DND-41 (cell line): ENCODE results near the gene BIRC5.

ENCODE experiments used
- ATAC-seq: fragments of 200-7000 bp; cut with Tn5 transposase; 3 replicates; pipeline ENCODE4 v1.9.1; 2021; ENCODE audit warnings: low read depth; ENCODE audit not compliant: insufficient read depth
- DNase-seq: peaks from one replicate; pipeline ENCODE4 v3.0.0-alpha.2; 2020
- H2AFZ ChIP-seq: 2 replicates; pipeline ENCODE4 v1.6.0; 2012; ENCODE audit warnings: low read depth, low read length
- H3K27ac ChIP-seq: 2 replicates; pipeline ENCODE4 v1.5.1; 2012; ENCODE audit warnings: low read length, inconsistent platforms
- H3K27me3 ChIP-seq: fragments of 200-600 bp; sonication (generic); 2 replicates; pipeline ENCODE4 v1.6.0; 2012; ENCODE audit warnings: low read length, mild to moderate bottlenecking, inconsistent platforms; ENCODE audit not compliant: insufficient read depth, poor library complexity
- H3K36me3 ChIP-seq: 2 replicates; pipeline ENCODE4 v1.5.1; 2012; ENCODE audit warnings: low read length, inconsistent platforms; ENCODE audit not compliant: insufficient read depth
- H3K4me1 ChIP-seq: 2 replicates; pipeline ENCODE4 v1.5.1; 2012; ENCODE audit warnings: mild to moderate bottlenecking, low read length; ENCODE audit not compliant: insufficient read depth
- H3K4me2 ChIP-seq: 2 replicates; pipeline ENCODE4 v1.6.0; 2012; ENCODE audit warnings: mild to moderate bottlenecking, moderate library complexity, low read length, inconsistent platforms; ENCODE audit not compliant: insufficient read depth
- H3K4me3 ChIP-seq, 2 experiments: fragments of 200-600 bp in 1 of 2; shearing (Covaris generic) in 1 of 2; 2 replicates each; pipeline ENCODE4 v1.5.1; 2012 to 2016; ENCODE audit warnings: inconsistent platforms in 2 of 2, low read length in 2 of 2, mild to moderate bottlenecking in 2 of 2, low read depth in 1 of 2, moderate library complexity in 1 of 2
- H3K79me2 ChIP-seq: 2 replicates; pipeline ENCODE4 v1.6.0; 2012; ENCODE audit warnings: low read length, inconsistent platforms; ENCODE audit not compliant: insufficient read depth
- H3K9ac ChIP-seq: 2 replicates; pipeline ENCODE4 v1.6.0; 2012; ENCODE audit warnings: low read depth, mild to moderate bottlenecking, inconsistent platforms, low read length, moderate library complexity
- H3K9me3 ChIP-seq: 2 replicates; pipeline ENCODE4 v1.5.1; 2012; ENCODE audit warnings: low read length, moderate library complexity, mild to moderate bottlenecking, inconsistent platforms; ENCODE audit not compliant: insufficient read depth, severe bottlenecking
- H4K20me1 ChIP-seq: 2 replicates; pipeline ENCODE4 v1.6.0; 2012; ENCODE audit warnings: low read length; ENCODE audit not compliant: insufficient read depth
- CTCF ChIP-seq: IDR thresholded peaks from 2 replicates; pipeline ENCODE4 v1.5.1; 2012; ENCODE audit warnings: borderline replicate concordance, low read length, moderate library complexity, mild to moderate bottlenecking; ENCODE audit not compliant: poor library complexity, severe bottlenecking; ENCODE audit errors: extremely low read depth
- EZH2 ChIP-seq: IDR thresholded peaks from 3 replicates; pipeline ENCODE4 v1.6.1; 2012; ENCODE audit warnings: borderline replicate concordance, low read depth, mild to moderate bottlenecking, moderate library complexity, low read length, inconsistent platforms; ENCODE audit not compliant: severe bottlenecking

BIRC5 gene

GRCh38 chr17:78225088-78225865 is 11.2 kb downstream of the BIRC5 start:
- H3K36me3 ChIP-seq = peaks cover 46% of the 10 kb centered on the region
- no peak overlapping the region for H3K27ac ChIP-seq
- no peak overlapping the region for H3K4me3 ChIP-seq
- peaks cover 8% of the 10 kb centered on the region; the same call in 1 of the 2 replicates for H3K79me2 ChIP-seq
- H3K9me3 ChIP-seq = no peaks in the 10 kb centered on the region
- TF ChIP-seq EZH2 (no peak), CTCF (no peak)
- no peak overlapping the region for H3K9ac ChIP-seq
- no peak overlapping the region for H2AFZ ChIP-seq
- ATAC-seq (peak; percentile 30; the same call in 2 of the 3 replicates), DNase-seq (no peak)
- H3K4me2 ChIP-seq = no peak overlapping the region
- H3K27me3 ChIP-seq = no peaks in the 10 kb centered on the region
- peaks cover 3% of the 10 kb centered on the region; the same call in 1 of the 2 replicates for H4K20me1 ChIP-seq
- H3K4me1 ChIP-seq = no peaks in the 10 kb centered on the region

- Histone ChIP-seq H4K20me1 (peaks cover 3% of the 10 kb centered on the region; the same call in 1 of the 2 replicates), H3K79me2 (peaks cover 3% of the 10 kb centered on the region; the same call in 1 of the 2 replicates), H3K27me3 (no peaks in the 10 kb centered on the region), H2AFZ (no peak overlapping the region), H3K9me3 (no peaks in the 10 kb centered on the region), H3K4me2 (no peak overlapping the region), H3K4me1 (no peaks in the 10 kb centered on the region), H3K9ac (no peak overlapping the region), H3K27ac (no peak overlapping the region), H3K4me3 (no peak overlapping the region), H3K36me3 (peaks cover 37% of the 10 kb centered on the region)
- ATAC-seq (peak; percentile 39), DNase-seq (no peak)
- no peak for TF ChIP-seq CTCF
- TF ChIP-seq EZH2 = no peak
These were observed 12.2 kb downstream of the BIRC5 start for GRCh38 chr17:78226055-78226758.

- Histone ChIP-seq H3K79me2 (no peaks in the 10 kb centered on the region), H3K4me2 (no peak overlapping the region), H3K9ac (no peak overlapping the region), H3K4me1 (no peaks in the 10 kb centered on the region), H3K9me3 (no peaks in the 10 kb centered on the region), H3K27ac (no peak overlapping the region), H4K20me1 (no peaks in the 10 kb centered on the region; the same call in 1 of the 2 replicates), H3K36me3 (peaks cover 30% of the 10 kb centered on the region), H3K4me3 (no peak overlapping the region), H3K27me3 (no peaks in the 10 kb centered on the region), H2AFZ (no peak overlapping the region)
- no peak for TF ChIP-seq CTCF
- TF ChIP-seq EZH2 = no peak
- ATAC-seq (no peak), DNase-seq (no peak)
These were observed 12.9 kb downstream of the BIRC5 start for GRCh38 chr17:78226759-78227454.
